Hematopoietic multipotent progenitor cell treated with erythropoietin and hydrocortisone succinate and interleukin-3 and kit ligand, for 17 days (in vitro differentiated cells): ENCODE data around the gene CC2D1A.

ENCODE experiments used
- DNase-seq: peaks from one replicate; pipeline ENCODE4 v3.0.0-alpha.2; 2015; ENCODE audit warnings: low spot score

CC2D1A gene

DNA sequence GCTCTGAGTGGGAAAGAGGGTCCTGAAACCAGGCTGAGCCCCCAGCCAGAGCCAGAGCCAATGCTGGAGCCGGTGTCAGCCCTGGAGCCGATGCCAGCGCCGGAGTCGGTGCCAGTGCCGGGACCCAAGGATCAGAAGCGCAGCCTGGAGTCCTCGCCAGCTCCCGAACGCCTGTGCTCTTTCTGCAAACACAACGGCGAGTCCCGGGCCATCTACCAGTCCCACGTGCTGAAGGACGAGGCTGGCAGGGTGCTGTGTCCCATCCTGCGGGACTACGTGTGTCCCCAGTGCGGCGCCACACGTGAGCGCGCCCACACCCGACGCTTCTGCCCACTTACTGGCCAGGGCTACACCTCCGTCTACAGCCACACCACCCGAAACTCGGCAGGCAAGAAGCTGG lies 28.7 kb upstream of the CC2D1A start:
- no peak for DNase-seq

DNA sequence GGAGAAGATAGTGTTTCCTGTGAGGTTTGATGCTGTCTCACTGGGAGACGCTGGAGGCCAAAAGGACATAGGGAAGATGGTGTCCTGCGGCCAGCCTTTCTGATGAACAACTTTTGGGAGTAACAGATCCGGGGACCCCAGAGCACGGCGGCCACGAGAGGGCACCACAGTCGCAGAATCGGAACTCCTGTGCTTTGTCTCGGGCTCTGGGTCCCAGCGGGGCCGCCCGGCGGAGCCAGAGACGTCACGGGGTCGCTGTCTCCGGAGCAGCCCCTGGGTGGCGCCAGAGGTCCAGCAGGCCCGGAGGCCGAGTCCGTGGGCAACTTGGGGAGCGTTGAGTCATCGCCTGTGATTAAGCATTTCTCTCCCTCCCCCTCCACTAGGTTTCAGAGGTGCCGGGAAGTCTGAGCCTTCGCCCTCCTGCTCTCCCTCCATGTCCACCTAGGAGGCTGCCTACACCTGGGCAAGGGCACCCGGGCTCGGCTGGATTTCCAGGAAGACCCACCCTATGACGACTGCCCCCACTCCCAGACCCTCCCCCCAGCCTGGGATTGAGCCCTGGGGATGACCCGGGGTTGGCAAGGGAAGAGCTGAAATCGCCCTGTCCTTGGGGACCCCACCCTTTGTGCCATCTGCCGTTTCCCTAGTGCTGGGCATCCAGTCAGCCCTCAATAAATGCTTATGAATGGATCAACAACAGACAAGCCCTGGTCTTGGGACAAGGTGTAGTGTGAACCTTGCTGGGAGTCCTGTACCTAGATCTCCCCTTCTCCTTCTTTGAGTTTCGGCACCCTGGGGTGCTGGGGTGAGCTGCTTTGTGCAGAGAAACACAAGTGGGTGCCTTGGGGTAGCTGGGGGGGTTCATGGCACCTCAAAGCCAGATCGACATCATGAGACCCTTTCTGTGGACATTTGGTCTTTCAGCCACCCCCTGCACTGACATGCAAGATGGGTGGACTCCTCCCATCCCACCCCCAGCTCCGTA lies 25.6 kb upstream of the CC2D1A start:
- peak; percentile 98 for DNase-seq

DNA sequence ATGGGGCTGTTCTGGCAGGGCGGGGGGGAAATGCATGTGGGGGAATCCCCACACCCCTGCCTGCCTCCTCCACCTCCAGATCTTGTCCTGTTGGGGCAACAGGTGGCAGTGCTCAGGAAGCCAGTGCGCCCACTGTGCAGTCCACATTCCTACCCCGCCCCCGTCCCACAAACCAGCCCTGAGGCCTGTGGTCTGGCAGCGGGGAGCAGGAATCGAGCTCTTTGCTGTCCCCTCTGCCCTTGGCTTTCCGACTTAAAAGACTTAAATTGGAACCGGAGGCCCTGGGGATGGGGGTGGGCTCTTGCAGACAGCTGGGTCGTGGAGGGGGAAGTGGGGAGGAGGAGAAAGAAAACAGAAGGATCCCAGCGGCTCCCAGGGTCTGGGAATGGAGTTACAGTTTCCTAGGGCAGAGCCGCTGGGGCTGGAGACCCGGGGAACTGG lies 24.7 kb upstream of the CC2D1A start:
- DNase-seq = no peak

- no peak for DNase-seq
Measured at GRCh38 chr19:13881692-13882418, 24.1 kb upstream of the CC2D1A start.

DNA sequence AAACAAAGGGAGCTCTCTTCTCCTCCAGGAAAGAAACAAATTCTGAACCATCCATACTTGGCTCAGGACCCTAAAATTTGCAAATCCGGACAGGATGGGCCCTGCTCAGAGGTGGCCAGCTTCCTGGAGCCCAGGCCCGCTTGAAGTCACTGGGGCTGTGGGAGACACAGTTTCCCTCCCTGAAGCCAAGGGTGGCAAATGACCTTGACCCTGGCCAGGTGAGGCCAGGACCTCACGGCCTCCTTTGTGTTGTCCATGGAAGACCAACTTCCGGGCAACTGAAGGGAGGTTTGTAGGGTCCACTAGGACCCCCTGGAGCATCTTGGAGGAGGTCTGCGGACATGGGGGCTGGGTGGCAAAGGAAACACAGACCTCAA lies 23.6 kb upstream of the CC2D1A start:
- DNase-seq = no peak

DNA sequence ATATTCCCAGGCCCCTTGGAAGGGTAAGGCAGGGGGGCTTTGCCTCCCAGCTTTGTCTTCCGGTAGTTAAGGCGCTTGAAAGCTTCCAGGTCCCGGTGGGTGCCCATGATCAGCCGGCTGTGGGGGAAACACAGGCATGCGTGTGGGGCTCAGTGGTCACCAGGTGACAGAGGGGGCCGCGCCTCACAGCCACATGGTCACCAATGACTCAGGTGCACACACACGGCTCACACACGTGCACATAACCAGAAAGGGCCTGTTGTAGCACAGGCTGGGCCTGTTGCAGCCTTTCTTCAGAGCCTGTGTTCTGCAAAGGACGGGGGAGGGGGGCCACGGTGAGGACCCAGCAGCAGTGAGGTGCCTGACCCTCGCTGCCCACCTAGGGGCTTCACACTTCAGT lies 23.2 kb upstream of the CC2D1A start:
- DNase-seq = no peak

DNA sequence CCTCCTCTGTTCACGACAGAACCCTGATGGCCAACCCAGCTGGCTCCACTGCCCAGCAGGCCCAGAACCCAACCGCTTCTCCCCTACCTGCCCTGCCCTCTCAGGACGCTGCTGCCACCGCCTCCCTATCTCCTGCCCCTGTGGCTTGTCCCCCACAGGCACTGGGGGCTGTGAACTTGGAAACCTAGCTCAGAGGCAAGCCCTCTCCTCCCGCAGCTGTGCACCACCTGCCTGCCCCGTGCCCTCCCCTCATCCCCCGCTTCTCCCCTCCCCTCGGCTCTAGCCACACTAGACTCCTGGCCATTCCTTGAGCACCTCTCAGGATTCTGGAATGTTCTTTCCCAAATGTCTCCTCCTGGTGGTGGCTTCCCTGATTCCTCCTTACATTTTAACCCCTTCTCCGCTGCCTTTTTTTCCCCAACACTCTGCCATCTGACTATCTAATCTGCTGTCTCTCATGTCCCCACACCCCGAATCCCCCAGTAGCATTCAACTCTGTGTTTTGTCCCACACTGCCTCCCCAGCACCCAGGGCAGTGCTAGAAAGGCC lies 22.4 kb upstream of the CC2D1A start:
- no peak for DNase-seq

DNA sequence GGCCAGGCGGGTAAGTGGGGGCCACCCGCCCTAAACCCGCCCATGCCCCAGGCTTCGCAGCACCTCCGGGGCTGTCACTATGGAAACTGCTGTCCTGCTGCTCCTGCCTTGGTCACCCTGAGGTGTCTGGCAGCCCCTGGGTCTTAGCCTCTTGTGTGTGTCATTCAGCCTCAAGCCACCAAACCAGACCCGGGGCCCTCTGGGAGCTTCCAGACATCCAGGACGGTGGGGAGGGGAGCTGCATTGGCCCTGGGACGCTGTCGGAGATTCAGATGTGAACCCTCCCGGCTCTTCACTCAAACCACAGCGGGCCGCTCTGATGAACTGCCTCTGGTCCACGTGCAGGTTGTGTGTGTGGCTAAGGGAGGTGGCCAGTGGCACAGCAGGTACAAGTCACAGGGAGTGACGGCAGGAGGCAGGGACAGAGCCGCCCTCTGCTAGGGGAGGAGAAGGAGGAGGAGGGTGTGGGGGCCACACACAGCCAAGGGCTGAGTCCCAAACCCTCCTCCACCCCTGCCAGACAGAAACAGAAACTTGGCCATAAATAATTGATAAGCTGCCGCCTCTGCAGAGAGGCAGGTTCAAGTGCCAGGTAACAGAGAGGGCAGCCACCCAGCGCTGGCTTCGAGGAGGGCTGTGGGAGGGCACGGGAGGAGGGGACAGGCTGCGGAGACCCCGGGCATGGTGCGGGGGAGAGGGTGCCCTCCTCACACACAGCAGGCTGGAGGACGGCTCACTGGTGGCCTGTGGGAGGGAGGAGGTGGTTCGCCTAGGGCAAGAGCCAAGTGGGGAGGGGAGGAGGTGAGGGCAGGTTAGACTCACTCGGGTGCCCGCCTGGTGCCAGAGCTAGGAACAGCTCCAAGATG lies 21.0 kb upstream of the CC2D1A start:
- peak; percentile 65 for DNase-seq

GRCh38 chr19:13885826-13886365 lies 20.1 kb upstream of the CC2D1A start:
- no peak for DNase-seq

- peak; percentile 40 for DNase-seq
Measured at GRCh38 chr19:13887018-13887436, 19.0 kb upstream of the CC2D1A start.

DNA sequence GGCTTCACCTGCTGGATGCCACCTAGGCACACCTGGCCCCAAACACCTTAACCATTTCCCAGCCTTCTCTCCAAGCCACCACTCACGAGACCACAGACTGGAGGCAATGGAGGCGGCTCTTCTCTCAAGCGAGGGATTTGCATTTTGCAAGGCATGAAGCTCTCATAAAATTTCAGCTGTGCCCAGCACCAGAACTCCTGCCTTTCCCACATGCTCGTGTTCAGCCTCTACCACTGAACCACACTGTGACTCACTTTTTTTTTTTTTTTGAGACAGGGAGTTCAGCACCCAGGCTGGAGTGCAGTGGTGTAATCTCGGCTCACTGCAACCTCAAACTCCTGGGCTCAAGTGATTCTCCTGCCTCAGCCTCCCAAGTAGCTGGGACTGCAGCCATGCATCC lies 18.5 kb upstream of the CC2D1A start:
- no peak for DNase-seq

- DNase-seq = no peak
Measured at GRCh38 chr19:13888281-13888680, 17.7 kb upstream of the CC2D1A start.

DNA sequence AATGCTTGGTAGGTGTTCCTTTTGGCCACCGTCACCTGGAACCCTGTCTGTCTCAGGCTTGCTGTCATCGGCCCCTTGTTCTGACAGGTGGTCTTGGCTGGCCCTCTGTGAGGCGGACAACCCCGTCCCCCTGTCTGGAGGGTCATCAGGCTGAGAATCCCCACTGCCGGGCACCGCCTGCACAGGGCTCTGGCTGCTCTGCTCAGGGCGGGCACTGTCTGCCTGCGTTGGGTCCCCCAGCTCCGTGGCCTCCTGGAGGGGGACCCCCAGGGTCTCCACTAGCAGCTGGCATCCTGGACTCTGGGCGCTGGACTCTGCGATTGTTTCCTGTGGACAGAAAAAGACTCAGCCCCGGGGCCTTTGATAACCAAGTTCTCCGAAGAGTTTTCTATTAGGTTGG lies 15.9 kb upstream of the CC2D1A start:
- no peak for DNase-seq

DNA sequence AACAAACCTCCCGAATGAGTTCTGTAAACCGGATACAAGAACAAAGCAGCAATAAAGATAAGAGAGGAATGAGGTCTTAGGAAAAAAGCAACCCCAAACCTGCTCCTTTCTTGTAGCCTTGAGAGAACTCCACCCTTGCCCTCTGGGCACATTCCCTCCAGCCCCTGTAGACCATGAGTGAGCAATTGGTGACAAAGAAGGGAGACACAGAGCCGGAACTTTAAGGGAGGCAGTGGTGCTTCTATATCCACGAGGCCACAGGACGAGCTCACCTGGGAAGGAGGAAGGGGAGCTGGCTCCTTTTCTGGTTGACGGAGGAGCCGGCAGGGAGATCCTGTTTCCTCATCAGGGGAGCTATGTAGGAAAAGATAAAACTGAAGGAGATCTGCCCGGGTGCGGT lies 13.1 kb upstream of the CC2D1A start:
- no peak for DNase-seq

- DNase-seq = no peak
Measured at GRCh38 chr19:13894552-13894951, 11.4 kb upstream of the CC2D1A start.

DNA sequence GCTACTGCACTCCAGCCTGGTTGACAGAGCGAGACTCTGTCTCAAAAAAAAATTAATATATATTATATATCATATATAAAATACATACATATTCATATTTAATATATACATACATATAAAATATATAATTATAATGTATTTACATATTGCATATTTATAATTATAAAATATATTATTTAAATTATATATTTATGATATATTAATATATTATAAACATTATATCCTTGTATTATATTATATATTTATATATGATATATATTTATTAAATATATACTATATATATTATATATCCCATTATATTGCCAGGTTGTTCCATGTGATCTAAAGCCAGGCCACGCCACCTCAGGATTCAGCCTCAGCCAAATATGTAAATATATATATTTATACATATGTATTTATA lies 9.8 kb upstream of the CC2D1A start:
- DNase-seq = no peak

GRCh38 chr19:13899393-13899792 lies 6.6 kb upstream of the CC2D1A start:
- no peak for DNase-seq

- DNase-seq = no peak
Measured at GRCh38 chr19:13899912-13900584, 6.0 kb upstream of the CC2D1A start.

DNA sequence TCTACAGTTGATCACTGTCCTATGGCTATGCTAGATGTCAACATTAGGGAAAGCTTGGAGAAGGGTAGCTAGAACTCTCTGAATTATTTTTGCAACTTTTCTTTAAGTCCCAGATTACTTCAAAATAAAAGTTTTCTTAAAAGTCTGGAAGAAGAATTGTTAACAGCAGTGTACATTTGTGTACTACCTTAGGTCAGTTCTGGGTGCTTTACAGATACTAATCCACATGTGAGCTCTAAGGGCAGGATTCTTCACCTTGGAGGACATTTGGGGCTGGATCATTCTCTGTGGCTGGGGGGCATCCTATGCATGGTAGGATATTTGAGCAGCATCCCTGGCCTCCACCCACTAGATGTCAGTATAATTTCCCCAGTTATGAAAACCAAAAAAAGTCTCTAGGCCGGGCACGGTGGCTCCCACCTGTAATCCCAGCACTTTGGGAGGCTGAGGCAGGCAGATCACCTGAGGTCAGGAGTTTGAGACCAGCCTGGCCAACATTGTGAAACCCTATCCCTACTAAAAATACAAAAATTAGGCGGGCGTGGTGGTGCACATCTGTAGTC lies 2.9 kb upstream of the CC2D1A start:
- peak; percentile 31 for DNase-seq

GRCh38 chr19:13906521-13906904 lies 512 bp downstream of the CC2D1A start:
- peak; percentile 36 for DNase-seq

DNA sequence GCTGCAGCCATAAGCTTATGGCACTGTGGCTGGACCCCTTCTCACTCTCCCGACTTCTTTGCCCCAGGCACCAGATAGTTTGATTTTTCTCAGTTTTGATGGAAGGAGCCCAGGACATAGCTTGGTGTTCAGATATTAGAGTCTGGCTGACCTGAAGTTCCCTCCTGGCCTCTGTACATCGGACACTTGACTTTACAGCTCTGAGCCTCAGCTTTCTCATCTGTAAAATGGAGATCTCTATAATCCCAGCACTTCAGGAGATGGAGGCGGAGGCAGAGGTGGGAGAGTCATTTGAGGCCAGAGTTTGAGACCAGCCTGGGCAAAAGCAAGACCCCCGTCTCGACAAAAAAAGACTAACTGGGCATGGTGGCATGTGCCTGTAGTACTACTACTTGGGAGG lies 909 bp downstream of the CC2D1A start:
- DNase-seq = no peak
